DOHH2 (cell line): ENCODE results near the gene SETDB1.

Experiments used
- EZH2phosphoT487 ChIP-seq: fragments of 200-600 bp; sonication (generic); IDR thresholded peaks from 2 replicates; pipeline ENCODE4 v1.6.1; 2017; ENCODE audit warnings: borderline replicate concordance, mild to moderate bottlenecking, antibody characterized with exemption, low read length, moderate library complexity, mixed read lengths
- TF ChIP-seq, protein P1 (sequence below): fragments of 200-600 bp; sonication (generic); IDR thresholded peaks from one replicate; pipeline ENCODE4 v1.5.1; 2014; ENCODE audit warnings: antibody characterized with exemption, mild to moderate bottlenecking, low read depth, low read length; ENCODE audit not compliant: poor library complexity, severe bottlenecking

DNA sequence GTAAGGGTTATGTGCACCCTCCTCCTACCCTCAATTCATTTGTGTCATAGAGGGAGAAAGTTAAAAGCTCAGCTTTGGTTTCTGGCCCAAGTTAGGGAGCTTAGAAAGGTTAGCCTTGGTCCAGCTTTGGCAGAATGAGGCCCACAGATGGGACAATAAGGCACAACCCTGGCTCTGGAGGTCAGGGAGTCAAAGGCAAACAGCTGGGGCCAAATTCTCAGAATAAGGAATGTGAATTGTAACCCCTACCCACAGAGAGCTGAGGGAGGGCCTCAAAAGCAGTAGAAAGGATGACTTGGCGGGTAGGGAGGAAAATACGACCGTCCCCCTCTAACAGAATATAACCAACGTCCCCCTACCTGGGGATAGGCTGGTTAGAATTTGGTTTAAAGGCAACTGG lies 39.4 kb downstream of the SETDB1 start:
- TF ChIP-seq, protein P1, sequence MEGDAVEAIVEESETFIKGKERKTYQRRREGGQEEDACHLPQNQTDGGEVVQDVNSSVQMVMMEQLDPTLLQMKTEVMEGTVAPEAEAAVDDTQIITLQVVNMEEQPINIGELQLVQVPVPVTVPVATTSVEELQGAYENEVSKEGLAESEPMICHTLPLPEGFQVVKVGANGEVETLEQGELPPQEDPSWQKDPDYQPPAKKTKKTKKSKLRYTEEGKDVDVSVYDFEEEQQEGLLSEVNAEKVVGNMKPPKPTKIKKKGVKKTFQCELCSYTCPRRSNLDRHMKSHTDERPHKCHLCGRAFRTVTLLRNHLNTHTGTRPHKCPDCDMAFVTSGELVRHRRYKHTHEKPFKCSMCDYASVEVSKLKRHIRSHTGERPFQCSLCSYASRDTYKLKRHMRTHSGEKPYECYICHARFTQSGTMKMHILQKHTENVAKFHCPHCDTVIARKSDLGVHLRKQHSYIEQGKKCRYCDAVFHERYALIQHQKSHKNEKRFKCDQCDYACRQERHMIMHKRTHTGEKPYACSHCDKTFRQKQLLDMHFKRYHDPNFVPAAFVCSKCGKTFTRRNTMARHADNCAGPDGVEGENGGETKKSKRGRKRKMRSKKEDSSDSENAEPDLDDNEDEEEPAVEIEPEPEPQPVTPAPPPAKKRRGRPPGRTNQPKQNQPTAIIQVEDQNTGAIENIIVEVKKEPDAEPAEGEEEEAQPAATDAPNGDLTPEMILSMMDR: no peak
- TF ChIP-seq EZH2phosphoT487: no peak
